ENCODE measurements around the gene BCL3. TPM values are rescaled to one million over a fixed set of nuclear protein-coding genes. Genes with fewer than 3 reads are reported as not detected.
A peak's percentile ranks its signal among the peaks of the same experiment; 100 is the strongest.

The BCL3 gene
- total and polyA plus RNA-seq, 2 of the 13 experiments (the other 11 are each of a cell fraction or from before 2014, with no cell fraction given) = 2.3 to 4.0 TPM

DNA sequence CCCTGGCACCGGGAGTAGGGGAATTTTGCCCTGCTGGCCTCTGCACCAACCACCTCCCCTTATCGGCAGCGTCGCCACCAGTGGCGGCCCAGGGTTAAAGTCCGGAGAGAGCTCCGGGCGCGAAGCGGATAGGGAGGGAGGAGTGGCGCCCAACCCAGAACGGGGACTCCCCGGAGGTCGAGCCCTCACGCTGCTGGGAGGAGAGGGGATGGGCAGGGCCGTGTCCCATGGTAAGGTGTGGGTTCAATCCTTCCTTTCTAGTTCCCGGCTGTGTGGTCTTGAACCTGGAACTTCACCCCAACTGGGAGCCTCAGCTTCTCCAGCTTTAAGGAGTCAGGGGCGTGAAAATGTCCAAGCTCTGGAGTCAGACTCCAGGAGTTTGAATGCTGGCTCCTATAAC is 23.3 kb upstream of the BCL3 start (continued):
- TF ChIP-seq, protein P1, sequence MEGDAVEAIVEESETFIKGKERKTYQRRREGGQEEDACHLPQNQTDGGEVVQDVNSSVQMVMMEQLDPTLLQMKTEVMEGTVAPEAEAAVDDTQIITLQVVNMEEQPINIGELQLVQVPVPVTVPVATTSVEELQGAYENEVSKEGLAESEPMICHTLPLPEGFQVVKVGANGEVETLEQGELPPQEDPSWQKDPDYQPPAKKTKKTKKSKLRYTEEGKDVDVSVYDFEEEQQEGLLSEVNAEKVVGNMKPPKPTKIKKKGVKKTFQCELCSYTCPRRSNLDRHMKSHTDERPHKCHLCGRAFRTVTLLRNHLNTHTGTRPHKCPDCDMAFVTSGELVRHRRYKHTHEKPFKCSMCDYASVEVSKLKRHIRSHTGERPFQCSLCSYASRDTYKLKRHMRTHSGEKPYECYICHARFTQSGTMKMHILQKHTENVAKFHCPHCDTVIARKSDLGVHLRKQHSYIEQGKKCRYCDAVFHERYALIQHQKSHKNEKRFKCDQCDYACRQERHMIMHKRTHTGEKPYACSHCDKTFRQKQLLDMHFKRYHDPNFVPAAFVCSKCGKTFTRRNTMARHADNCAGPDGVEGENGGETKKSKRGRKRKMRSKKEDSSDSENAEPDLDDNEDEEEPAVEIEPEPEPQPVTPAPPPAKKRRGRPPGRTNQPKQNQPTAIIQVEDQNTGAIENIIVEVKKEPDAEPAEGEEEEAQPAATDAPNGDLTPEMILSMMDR (CRISPR knock-in tag; IDR thresholded peaks at IDR 0.05) = peak; percentile 41
- TF ChIP-seq ZBTB38 (CRISPR knock-in tag; IDR thresholded peaks at IDR 0.05) = peak; percentile 63; the same call in 1 of the 2 replicates
- TF ChIP-seq, protein P2, sequence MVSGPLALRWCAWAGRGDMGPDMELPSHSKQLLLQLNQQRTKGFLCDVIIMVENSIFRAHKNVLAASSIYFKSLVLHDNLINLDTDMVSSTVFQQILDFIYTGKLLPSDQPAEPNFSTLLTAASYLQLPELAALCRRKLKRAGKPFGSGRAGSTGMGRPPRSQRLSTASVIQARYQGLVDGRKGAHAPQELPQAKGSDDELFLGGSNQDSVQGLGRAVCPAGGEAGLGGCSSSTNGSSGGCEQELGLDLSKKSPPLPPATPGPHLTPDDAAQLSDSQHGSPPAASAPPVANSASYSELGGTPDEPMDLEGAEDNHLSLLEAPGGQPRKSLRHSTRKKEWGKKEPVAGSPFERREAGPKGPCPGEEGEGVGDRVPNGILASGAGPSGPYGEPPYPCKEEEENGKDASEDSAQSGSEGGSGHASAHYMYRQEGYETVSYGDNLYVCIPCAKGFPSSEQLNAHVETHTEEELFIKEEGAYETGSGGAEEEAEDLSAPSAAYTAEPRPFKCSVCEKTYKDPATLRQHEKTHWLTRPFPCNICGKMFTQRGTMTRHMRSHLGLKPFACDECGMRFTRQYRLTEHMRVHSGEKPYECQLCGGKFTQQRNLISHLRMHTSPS (CRISPR knock-in tag; IDR thresholded peaks at IDR 0.05; ENCODE audit: low read depth) = peak; percentile 98
- TF ChIP-seq NFYC (CRISPR knock-in tag; IDR thresholded peaks at IDR 0.05) = no peak
- TF ChIP-seq SRSF4 (IDR thresholded peaks at IDR 0.05; ENCODE audit: low read depth, low read length, poor library complexity, severe bottlenecking) = no peak
- TF ChIP-seq HIVEP1 (CRISPR knock-in tag; IDR thresholded peaks at IDR 0.05) = peak; percentile 97
- TF ChIP-seq, protein P3, sequence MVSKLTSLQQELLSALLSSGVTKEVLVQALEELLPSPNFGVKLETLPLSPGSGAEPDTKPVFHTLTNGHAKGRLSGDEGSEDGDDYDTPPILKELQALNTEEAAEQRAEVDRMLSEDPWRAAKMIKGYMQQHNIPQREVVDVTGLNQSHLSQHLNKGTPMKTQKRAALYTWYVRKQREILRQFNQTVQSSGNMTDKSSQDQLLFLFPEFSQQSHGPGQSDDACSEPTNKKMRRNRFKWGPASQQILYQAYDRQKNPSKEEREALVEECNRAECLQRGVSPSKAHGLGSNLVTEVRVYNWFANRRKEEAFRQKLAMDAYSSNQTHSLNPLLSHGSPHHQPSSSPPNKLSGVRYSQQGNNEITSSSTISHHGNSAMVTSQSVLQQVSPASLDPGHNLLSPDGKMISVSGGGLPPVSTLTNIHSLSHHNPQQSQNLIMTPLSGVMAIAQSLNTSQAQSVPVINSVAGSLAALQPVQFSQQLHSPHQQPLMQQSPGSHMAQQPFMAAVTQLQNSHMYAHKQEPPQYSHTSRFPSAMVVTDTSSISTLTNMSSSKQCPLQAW (CRISPR knock-in tag; IDR thresholded peaks at IDR 0.05) = peak; percentile 52; the same call in 1 of the 2 replicates
- peak; percentile 45 for TF ChIP-seq HNRNPLL (IDR thresholded peaks at IDR 0.05; ENCODE audit: low read depth, low read length, poor library complexity, severe bottlenecking)
- TF ChIP-seq, protein P4, sequence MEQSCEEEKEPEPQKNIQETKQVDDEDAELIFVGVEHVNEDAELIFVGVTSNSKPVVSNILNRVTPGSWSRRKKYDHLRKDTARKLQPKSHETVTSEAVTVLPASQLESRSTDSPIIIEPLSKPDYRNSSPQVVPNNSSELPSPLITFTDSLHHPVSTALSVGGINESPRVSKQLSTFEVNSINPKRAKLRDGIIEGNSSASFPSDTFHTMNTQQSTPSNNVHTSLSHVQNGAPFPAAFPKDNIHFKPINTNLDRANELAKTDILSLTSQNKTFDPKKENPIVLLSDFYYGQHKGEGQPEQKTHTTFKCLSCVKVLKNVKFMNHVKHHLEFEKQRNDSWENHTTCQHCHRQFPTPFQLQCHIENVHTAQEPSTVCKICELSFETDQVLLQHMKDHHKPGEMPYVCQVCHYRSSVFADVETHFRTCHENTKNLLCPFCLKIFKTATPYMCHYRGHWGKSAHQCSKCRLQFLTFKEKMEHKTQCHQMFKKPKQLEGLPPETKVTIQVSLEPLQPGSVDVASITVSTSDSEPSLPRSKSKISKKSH (CRISPR knock-in tag; IDR thresholded peaks at IDR 0.05; ENCODE audit: borderline replicate concordance) = no peak
- TF ChIP-seq, protein P5, sequence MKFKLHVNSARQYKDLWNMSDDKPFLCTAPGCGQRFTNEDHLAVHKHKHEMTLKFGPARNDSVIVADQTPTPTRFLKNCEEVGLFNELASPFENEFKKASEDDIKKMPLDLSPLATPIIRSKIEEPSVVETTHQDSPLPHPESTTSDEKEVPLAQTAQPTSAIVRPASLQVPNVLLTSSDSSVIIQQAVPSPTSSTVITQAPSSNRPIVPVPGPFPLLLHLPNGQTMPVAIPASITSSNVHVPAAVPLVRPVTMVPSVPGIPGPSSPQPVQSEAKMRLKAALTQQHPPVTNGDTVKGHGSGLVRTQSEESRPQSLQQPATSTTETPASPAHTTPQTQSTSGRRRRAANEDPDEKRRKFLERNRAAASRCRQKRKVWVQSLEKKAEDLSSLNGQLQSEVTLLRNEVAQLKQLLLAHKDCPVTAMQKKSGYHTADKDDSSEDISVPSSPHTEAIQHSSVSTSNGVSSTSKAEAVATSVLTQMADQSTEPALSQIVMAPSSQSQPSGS (CRISPR knock-in tag; IDR thresholded peaks at IDR 0.05) = no peak; the same call in 1 of the 2 replicates
- peak; percentile 72 for TF ChIP-seq XRCC5 (optimal IDR thresholded peaks at IDR 0.05; ENCODE audit: low read length)
- no peak for TF ChIP-seq MIER2 (CRISPR knock-in tag; IDR thresholded peaks at IDR 0.05)
- peak; percentile 77 for TF ChIP-seq GATAD2A (CRISPR knock-in tag; IDR thresholded peaks at IDR 0.05)
- peak; percentile 64 for TF ChIP-seq NR2F6 (IDR thresholded peaks at IDR 0.05)
- peak; percentile 85 for TF ChIP-seq NR2F6 (CRISPR knock-in tag; IDR thresholded peaks at IDR 0.05)
- TF ChIP-seq HMGA1 (CRISPR knock-in tag; conservative IDR thresholded peaks at IDR 0.05) = no peak
- TF ChIP-seq, protein P6, sequence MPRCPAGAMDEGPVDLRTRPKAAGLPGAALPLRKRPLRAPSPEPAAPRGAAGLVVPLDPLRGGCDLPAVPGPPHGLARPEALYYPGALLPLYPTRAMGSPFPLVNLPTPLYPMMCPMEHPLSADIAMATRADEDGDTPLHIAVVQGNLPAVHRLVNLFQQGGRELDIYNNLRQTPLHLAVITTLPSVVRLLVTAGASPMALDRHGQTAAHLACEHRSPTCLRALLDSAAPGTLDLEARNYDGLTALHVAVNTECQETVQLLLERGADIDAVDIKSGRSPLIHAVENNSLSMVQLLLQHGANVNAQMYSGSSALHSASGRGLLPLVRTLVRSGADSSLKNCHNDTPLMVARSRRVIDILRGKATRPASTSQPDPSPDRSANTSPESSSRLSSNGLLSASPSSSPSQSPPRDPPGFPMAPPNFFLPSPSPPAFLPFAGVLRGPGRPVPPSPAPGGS (CRISPR knock-in tag; IDR thresholded peaks at IDR 0.05) = peak; percentile 94
- TF ChIP-seq ZNF878 (CRISPR knock-in tag; IDR thresholded peaks at IDR 0.05) = no peak
- TF ChIP-seq HNF4A (CRISPR knock-in tag; IDR thresholded peaks at IDR 0.05) = peak; percentile 92
- TF ChIP-seq, protein P7, sequence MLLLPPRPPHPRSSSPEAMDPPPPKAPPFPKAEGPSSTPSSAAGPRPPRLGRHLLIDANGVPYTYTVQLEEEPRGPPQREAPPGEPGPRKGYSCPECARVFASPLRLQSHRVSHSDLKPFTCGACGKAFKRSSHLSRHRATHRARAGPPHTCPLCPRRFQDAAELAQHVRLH (CRISPR knock-in tag; IDR thresholded peaks at IDR 0.05; ENCODE audit: borderline replicate concordance, low read depth) = peak; percentile 41; the same call in 1 of the 2 replicates
- TF ChIP-seq RXRB (CRISPR knock-in tag; IDR thresholded peaks at IDR 0.05; ENCODE audit: borderline replicate concordance) = peak; percentile 56; the same call in 1 of the 2 replicates
